ENCODE data around the gene PPFIBP1.

GRCh38 chr12:27608890-27609289 lies 84.9 kb downstream of the PPFIBP1 start:
- TF ChIP-seq CTCF (IDR thresholded peaks at IDR 0.05) (no peak), POLR2A (IDR thresholded peaks at IDR 0.05) (no peak)
